Mononuclear cell (primary cell): Measurements from ENCODE around the gene METRN. TPM values are rescaled to one million over a fixed set of nuclear protein-coding genes. Genes with fewer than 3 reads are reported as not detected.

Experiments
- H3K27me3 ChIP-seq: 2 replicates; pipeline ENCODE4 v1.6.0; 2011; ENCODE audit warnings: low read length, control low read depth; ENCODE audit not compliant: insufficient read depth
- H3K4me1 ChIP-seq: 2 replicates; pipeline ENCODE4 v1.5.1; 2011; ENCODE audit warnings: mild to moderate bottlenecking, low read length, control low read depth; ENCODE audit not compliant: insufficient read depth
- H3K4me3 ChIP-seq: 2 replicates; pipeline ENCODE4 v1.5.1; 2011; ENCODE audit warnings: mild to moderate bottlenecking, low read length, moderate library complexity
- H3K9me3 ChIP-seq: 2 replicates; pipeline ENCODE4 v1.5.1; 2011; ENCODE audit warnings: low read depth, mild to moderate bottlenecking, control low read depth, low read length
- total RNA-seq: library from RNA; depleted of rRNA; stranded (reverse); fragments of >200 nt; gene quantifications from one replicate; pipeline ENCODE4 v1.2.3, GENCODE V29; 2012

METRN gene
- total RNA-seq, 1 donor: 4.8 TPM

DNA sequence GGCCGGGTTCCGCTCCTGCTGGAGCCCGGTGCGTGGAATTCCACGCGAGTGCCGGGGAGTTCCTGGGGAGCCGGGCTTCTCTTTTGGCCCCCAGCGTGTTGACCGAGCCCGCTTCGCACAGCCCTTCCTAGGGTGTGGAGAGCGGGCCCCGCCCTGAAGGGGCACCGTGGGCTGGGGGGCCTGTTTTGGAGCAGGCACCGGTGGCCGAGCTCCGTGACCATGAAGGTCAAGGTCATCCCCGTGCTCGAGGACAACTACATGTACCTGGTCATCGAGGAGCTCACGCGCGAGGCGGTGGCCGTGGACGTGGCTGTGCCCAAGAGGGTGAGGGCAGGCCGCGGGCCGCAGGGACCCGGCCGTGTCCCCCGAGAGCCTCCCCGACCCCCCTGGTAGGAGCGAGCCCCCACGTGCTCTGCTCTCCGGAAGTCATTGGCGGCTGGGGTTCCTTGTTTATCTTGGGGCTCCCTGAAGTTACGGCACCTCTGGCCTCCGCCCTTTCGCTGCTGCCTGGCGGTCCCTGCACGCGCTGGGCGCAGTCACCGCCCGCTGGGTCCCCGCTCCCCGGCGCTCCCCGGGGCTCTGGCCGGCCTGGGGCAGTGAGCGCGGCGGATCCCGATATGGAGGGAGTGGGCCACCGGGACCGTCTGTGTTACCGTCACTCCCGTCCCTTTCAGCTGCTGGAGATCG lies 12.5 kb downstream of the METRN start:
- Histone ChIP-seq H3K9me3 (no peaks in the 10 kb centered on the region), H3K27me3 (peaks cover 2% of the 10 kb centered on the region), H3K4me1 (peaks cover 15% of the 10 kb centered on the region), H3K4me3 (peak overlapping the region; percentile 39)

DNA sequence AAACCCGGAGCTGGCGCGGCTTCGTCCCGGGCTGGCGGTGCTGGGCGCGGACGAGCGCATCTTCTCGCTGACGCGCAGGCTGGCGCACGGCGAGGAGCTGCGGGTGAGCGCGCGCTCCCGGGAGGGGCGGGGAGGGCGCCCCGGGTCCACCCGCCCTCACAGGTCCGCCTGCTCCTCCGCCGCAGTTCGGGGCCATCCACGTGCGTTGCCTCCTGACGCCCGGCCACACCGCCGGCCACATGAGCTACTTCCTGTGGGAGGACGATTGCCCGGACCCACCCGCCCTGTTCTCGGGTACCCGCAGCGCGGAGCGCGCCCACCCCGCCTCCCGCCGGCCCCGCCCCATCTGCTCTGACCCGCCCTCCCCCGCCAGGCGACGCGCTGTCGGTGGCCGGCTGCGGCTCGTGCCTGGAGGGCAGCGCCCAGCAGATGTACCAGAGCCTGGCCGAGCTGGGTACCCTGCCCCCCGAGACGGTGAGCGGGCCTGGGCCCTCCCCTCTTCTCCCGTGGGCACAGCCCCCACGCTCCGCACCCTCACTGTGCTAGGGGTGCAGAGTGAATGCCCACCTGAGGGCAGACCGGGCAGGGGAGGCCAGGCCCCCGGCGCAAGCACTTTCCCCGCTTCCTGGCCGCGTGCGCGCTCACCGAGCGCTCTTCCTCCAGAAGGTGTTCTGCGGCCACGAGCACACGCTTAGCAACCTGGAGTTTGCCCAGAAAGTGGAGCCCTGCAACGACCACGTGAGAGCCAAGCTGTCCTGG lies 13.4 kb downstream of the METRN start:
- peaks cover 2% of the 10 kb centered on the region for H3K27me3 ChIP-seq
- H3K4me1 ChIP-seq: peaks cover 15% of the 10 kb centered on the region
- H3K9me3 ChIP-seq: no peaks in the 10 kb centered on the region
- H3K4me3 ChIP-seq: no peak overlapping the region

DNA sequence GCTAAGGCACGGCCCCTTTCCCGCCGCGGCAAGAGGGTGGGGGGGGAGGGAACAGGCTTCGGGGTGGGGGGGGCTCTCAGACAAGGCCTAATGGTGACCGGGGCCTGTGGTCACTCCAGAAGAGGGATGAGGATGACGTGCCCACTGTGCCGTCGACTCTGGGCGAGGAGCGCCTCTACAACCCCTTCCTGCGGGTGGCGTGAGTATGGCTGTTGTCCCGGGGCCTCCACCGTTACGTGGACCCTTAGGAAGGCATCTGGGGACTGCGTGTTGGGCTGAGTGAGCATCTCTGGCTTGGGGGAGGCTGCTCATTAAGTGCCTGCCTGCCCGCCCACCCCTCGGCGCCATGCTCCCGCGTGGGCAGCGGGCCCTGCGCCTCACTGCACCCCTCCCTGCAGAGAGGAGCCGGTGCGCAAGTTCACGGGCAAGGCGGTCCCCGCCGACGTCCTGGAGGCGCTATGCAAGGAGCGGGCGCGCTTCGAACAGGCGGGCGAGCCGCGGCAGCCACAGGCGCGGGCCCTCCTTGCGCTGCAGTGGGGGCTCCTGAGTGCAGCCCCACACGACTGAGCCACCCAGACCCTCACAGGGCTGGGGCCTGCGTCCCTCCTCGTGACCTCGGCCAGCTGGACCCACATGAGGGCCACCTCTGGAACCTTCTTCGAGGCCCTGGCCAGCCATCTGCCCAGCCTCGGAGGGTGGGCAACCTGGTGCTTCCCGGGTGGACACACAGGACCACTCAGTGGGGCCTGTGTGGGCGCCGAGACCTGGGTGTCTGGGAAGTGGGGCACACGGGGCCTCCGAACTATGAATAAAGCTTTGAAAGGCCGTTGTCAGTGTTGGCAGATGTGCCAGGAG lies 14.2 kb downstream of the METRN start:
- Histone ChIP-seq H3K4me3 (no peak overlapping the region), H3K4me1 (peaks cover 15% of the 10 kb centered on the region), H3K9me3 (no peaks in the 10 kb centered on the region), H3K27me3 (peaks cover 2% of the 10 kb centered on the region)

DNA sequence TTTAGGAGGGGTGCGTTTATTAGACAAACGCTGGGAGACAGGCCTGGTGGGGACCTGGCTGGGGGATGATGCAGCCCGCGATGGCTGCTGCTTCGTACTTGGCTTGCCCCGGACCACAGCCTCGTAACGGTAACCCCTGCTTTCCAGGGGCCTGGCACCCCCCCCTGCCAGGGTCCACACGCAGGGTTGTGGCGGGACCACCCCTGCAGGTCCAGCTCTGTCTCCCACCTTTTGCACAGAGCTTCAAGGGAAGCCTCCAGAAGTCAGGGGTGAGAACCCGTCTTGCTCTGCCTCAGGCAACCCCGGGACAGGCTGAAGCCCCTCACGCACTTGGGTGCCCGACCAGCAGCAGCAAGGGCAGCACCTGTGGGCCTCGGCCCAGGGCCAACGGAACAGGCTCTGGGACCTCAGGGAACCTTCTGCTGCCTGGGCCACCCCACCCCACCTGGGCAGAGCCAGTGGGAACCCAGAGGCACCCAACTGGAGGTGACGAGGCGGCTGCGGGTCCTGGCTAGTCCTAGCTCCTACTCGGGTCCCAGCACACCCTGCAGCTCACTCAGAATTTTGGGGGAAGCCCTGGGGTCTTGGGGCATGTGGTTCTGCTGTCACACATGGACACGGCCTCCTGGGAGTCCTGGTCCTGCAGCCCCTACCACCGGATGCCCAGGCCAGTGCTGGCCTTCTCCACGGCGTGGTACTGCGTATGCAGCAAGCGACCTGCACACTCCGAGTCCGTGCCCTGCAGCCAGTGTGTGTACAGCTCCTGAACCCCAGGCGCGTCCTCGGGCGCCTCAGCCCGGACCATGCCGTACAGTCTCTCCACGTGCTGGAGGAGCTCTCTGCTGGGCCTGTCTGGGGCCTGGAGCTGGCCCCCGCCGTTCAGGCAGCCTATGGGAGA lies 15.1 kb downstream of the METRN start:
- no peak overlapping the region for H3K4me3 ChIP-seq
- H3K4me1 ChIP-seq: peaks cover 15% of the 10 kb centered on the region
- peaks cover 2% of the 10 kb centered on the region for H3K27me3 ChIP-seq
- H3K9me3 ChIP-seq: no peaks in the 10 kb centered on the region

DNA sequence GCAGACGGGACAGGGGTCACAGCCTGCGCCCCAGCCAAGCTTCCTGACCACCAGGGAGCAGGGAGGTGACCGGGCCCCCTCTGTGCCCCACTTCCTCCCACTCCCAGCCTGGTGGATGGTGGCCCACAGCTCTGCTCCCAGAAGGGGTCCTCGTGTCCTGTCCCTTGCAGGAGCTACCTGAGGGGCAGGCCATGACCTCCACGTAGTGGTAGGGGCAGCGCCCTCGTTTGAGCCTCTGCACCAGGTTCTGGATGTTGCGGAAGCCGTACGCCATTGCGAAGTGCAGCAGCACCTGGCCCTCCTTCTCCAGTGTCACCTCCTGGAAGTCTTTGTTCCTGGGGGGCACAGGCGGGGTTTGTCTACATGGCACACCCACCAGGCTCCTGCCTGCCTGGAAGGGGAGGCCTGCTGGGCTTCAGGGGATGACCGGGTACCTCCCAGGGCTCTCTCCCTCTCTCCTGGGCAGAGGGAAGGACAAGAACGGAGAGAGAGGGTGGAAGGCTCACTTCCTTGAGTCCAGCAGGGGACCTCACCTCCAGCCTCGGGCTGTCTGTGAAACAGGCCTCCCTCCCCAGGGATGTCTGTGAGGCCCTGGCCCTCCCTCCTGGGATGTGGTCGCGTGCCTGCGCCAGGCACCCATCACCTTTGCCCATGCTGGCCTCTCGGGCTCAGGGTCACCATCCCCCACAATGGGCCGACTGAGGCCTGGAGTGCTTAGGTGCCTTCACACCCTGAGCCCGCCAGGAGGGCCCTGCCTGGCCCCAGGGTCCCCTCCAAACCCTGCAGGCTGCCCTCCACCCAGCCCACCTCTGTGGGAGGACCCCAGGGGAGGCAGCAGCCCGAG lies 16.0 kb downstream of the METRN start:
- Histone ChIP-seq H3K4me1 (peaks cover 15% of the 10 kb centered on the region), H3K4me3 (no peak overlapping the region), H3K27me3 (peaks cover 2% of the 10 kb centered on the region), H3K9me3 (no peaks in the 10 kb centered on the region)

DNA sequence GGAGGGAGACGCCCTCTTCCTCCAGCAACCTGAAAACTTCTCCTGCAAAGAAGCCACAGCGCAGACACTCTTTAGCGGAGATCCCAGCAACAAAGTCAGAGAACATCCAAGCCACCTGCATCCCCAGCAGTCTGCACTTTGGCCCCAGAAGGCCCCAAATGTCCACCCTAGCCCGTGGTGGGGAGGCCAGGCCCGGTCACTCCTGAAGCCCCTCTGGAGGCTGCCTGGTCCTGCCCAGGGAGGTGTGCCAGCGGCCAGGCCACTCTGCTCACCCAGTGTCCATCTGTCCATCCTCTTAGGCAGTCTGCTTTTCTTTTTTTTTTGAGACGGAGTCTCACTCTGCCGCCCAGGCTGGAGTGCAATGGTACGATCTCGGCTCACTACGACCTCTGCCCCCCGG lies 17.4 kb downstream of the METRN start:
- H3K9me3 ChIP-seq: no peaks in the 10 kb centered on the region
- H3K27me3 ChIP-seq: no peaks in the 10 kb centered on the region
- H3K4me1 ChIP-seq: peaks cover 8% of the 10 kb centered on the region
- no peak overlapping the region for H3K4me3 ChIP-seq

DNA sequence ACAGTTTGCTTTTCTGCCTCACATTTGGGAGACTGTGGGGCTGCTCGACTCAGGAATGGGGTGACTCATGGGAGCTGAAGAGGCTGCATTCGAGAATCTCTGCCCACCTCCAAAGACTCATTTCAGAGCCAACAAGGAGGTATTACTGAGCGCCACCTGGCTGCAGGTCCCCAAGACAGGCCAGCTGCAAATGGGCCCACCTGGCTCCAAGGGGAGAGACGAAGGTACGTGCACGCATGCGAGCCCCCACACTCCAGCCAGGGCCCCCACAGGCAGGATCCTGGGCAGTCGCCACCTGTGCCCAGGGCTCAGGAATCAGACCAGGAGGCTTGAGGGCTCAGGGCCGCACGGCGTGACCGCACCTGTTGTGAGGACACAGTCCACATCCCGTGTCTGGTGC lies 18.0 kb downstream of the METRN start:
- Histone ChIP-seq H3K4me1 (peaks cover 3% of the 10 kb centered on the region), H3K9me3 (no peaks in the 10 kb centered on the region), H3K4me3 (no peak overlapping the region)

DNA sequence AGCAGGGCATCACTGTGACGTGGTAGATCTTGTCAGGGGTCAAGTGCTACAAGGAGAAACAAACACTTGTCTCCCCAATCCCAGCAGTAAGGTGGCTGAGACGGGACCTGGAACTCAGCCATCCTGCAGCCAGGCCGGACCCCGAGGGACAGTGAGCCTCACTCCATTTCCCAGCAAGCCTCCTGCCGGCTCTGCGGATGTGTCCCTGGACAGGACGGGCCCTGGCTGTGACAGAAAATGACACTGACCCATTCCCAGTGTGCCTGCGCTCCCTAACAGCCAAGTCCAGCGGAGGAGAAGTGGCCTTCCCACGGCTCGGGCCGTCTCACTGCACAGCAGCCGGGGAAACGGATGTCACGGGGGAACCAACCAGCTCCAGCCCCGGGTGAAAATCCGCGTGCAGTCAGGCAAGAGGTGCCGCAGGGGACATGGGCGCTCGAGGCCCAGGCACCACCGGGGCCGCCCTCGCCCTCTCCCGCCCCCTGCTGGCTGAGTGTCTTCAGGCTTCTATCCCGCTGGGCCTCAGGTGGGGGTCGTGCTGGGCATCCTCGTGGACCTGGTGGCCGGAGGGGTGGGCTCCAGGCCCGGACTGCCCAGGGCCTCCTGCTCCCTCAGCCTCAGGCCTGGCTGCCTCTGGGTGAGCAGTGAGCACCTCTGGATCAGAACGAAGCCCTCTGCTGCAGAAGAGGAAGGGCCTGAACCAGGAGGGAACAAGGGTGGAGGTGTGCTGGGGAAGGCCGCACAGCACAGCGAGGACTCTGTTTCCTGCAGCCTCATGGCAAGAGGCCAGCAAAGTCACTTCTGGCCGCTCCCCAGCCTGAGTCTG lies 18.7 kb downstream of the METRN start:
- no peak overlapping the region for H3K4me3 ChIP-seq
- no peaks in the 10 kb centered on the region for H3K9me3 ChIP-seq
- H3K27me3 ChIP-seq: no peaks in the 10 kb centered on the region
- H3K4me1 ChIP-seq: peaks cover under 1% of the 10 kb centered on the region

More for the DNA sequence above, 18.0 kb downstream of the METRN start:
- no peaks in the 10 kb centered on the region for H3K27me3 ChIP-seq

DNA sequence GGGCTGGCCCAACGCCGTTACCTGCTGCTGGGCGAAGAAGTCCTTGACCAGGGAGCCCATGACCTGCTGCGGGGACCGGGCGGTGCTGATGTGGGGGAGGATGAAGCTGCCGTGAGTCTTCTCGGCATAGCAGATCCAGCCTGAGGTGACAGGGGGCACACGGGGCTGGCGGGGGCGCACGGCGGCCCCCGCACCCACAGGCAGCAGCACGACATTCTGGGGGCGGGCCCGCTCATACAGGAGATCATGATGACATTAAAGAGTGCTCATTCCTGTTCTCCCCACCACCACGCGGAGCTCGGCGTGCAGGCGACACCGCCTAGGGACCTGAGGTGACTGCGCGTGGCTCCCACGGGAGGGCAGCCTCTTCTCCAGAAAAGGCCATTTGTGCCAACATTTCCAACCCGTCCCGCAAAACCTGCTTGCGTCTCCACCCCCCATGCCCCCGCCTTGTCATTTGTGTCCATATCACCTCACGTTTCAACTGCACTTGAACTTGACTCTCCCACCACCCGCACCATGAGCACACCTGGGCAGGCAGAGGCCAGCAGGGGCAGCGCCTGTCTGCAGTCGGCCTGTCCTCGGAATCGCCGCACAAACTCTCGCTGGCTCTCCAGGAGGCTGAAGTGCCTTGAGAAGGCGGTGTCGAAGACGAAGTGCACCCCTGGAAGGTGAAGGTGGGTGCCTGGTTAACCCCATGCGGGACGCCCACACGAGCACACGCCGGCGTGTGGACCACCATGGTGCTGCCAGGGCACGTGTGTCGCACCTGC lies 19.5 kb downstream of the METRN start:
- H3K4me3 ChIP-seq: no peak overlapping the region
- no peaks in the 10 kb centered on the region for H3K9me3 ChIP-seq
- H3K27me3 ChIP-seq: no peaks in the 10 kb centered on the region
- peaks cover 3% of the 10 kb centered on the region for H3K4me1 ChIP-seq

DNA sequence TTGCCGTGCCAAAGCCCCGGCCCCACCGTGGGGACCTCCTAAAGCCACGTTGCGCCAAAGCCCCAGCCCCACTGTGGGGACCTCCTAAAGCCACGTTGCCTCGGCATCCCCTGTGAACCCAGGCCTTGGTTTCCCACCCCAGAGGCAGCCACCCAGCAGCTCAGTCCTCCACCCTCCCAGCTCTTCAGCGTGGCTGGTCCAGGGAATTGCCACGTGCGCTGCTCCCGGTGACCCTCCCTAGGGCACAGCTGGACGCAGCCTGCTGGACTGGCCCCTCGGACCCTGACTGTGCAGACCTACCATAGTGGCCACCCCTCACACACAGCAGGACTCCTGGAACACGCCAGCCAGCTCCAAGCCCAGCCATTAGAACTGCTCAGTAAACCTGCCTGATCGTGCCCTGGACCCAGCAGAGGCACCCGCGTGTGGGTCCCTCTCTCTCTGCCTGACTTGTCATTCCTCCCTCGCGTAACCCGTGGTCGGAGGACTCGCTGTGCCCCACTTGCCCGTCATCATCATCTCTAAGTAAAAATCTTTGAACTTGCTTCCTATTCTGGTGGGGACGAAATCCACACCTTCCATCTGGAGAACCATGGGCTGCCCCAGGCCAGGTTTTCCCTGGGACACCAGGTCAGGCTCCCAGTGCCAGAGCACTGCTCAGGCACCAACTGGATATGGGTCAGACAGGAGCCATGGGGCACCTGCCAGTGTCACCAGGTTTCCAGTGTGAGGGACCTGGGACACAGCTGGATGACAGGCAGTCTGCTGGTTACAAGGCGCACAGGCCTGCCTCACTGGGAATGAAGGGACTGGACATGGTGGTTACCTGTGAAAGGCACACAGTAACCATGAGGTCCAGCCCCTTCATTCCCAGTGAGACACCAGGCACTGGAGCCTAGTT lies 20.3 kb downstream of the METRN start:
- Histone ChIP-seq H3K9me3 (no peaks in the 10 kb centered on the region), H3K4me3 (no peak overlapping the region), H3K27me3 (no peaks in the 10 kb centered on the region), H3K4me1 (peaks cover 11% of the 10 kb centered on the region)

DNA sequence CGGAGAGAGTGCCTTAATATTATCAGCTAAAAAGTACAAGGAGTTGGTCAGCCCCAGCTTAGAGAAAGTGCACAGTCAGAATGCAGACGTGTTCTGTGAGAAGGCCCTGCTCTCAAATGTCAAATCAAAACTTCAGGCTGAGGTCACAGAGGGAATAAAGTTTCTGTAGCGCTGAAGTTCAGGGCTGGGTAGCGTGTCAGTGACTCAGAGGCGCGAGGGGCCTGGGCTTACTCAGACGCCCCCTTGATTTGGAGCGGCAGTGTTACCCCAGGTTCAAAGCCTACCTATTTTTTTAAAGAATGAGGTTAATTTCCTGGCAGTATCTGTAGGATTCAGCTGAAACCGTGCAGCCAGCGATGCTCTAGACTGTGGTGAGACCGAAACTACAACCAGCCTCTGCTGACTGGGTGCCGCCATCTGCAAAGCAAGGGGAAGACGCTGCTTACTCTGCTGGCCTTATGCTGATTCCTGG lies 21.1 kb downstream of the METRN start:
- Histone ChIP-seq H3K27me3 (no peaks in the 10 kb centered on the region), H3K9me3 (no peaks in the 10 kb centered on the region), H3K4me1 (peaks cover 14% of the 10 kb centered on the region), H3K4me3 (no peak overlapping the region)
